ENCODE data around the gene LST1.

- TF ChIP-seq ZNF274 (IDR thresholded peaks at IDR 0.05; ENCODE audit: borderline replicate concordance, extremely low read depth, low read length) (no peak), RXRA (IDR thresholded peaks at IDR 0.05; ENCODE audit: insufficient read depth, low read depth, low read length) (no peak), CTCF (IDR thresholded peaks at IDR 0.05; ENCODE audit: control extremely low read depth in 1 of 3, insufficient read depth in 1 of 3, low read depth in 1 of 3, low read length in 3 of 3) (no peak), PHF8 (conservative IDR thresholded peaks at IDR 0.05; ENCODE audit: low read depth, low read length) (no peak), SIN3A (conservative IDR thresholded peaks at IDR 0.05 in 1 of 2, IDR thresholded peaks at IDR 0.05 in 1 of 2; ENCODE audit: low read depth in 1 of 2, low read length in 2 of 2) (no peak), NANOG (IDR thresholded peaks at IDR 0.05; ENCODE audit: insufficient read depth, low read depth, low read length, poor library complexity, severe bottlenecking) (no peak), GTF2F1 (IDR thresholded peaks at IDR 0.05; ENCODE audit: borderline replicate concordance, low read depth, low read length) (no peak), SRF (IDR thresholded peaks at IDR 0.05; ENCODE audit: low read depth, low read length) (no peak), GABPA (IDR thresholded peaks at IDR 0.05; ENCODE audit: borderline replicate concordance, insufficient read depth, low read length) (no peak)
Measured at GRCh38 chr6:31559606-31559957, 26.5 kb upstream of the LST1 start.
